OCI-LY3 (cell line): ENCODE data around the gene SGK2.
"Not testable (repeated sequence)": the region's sequence is repeated elsewhere in the genome, so short reads cannot be mapped to it uniquely, and the experiment has no call there.

Experiments
- H2AFZ ChIP-seq: fragments of 200-600, 300-600 bp; shearing (Covaris generic); 2 replicates; pipeline ENCODE4 v1.6.0; 2014; ENCODE audit warnings: antibody characterized with exemption, low read depth, low read length
- H3K27ac ChIP-seq: fragments of 200-600, 300-600 bp; sonication (generic); 2 replicates; pipeline ENCODE4 v1.5.1; 2014; ENCODE audit warnings: mild to moderate bottlenecking, low read length, moderate library complexity, mixed read lengths
- H3K27me3 ChIP-seq: fragments of 200-600, 300-600 bp; sonication (generic); 2 replicates; pipeline ENCODE4 v1.6.1; 2014; ENCODE audit warnings: low read depth, low read length, mixed read lengths
- H3K36me3 ChIP-seq: fragments of 200-600, 300-600 bp; sonication (generic); replicated peaks from 2 replicates; pipeline ENCODE3; 2014; ENCODE audit warnings: low read depth, low read length, mixed read lengths
- H3K4me1 ChIP-seq: fragments of 300-600, 200-600 bp; sonication (generic); 2 replicates; pipeline ENCODE4 v1.6.1; 2014; ENCODE audit warnings: low read length, mixed read lengths
- H3K4me2 ChIP-seq: fragments of 200-600, 300-600 bp; sonication (generic); 2 replicates; pipeline ENCODE4 v1.6.1; 2014; ENCODE audit warnings: low read length, mixed read lengths
- H3K4me3 ChIP-seq: fragments of 300-600, 200-600 bp; sonication (generic); 2 replicates; pipeline ENCODE4 v1.5.1; 2014; ENCODE audit warnings: antibody characterized with exemption, mild to moderate bottlenecking, low read length, moderate library complexity
- H3K79me2 ChIP-seq: fragments of 300-600, 200-600 bp; shearing (Covaris generic); 2 replicates; pipeline ENCODE4 v1.6.1; 2014; ENCODE audit warnings: mild to moderate bottlenecking, low read length, mixed read lengths
- H3K9ac ChIP-seq: fragments of 300-600, 200-600 bp; shearing (Covaris generic); 2 replicates; pipeline ENCODE4 v1.6.0; 2014; ENCODE audit warnings: mild to moderate bottlenecking, low read length, moderate library complexity
- H3K9me3 ChIP-seq: fragments of 200-600, 300-600 bp; shearing (Covaris generic); 2 replicates; pipeline ENCODE4 v1.6.1; 2014; ENCODE audit warnings: low read length, mixed read lengths; ENCODE audit not compliant: insufficient read depth
- H4K20me1 ChIP-seq: fragments of 200-600, 300-600 bp; sonication (generic); 2 replicates; pipeline ENCODE4 v1.6.1; 2016; ENCODE audit warnings: low read length, mixed read lengths; ENCODE audit not compliant: insufficient read depth
- CTCF ChIP-seq: fragments of 200-600, 300-600 bp; sonication (generic); IDR thresholded peaks from 2 replicates; pipeline ENCODE4 v1.5.1; 2014; ENCODE audit warnings: antibody characterized with exemption, low read length, low read depth
- EZH2phosphoT487 ChIP-seq: fragments of 200-600 bp; shearing (Covaris generic); IDR thresholded peaks from 2 replicates; pipeline ENCODE4 v1.6.1; 2018; ENCODE audit warnings: antibody characterized with exemption, mixed run types, low read depth

The SGK2 gene

DNA sequence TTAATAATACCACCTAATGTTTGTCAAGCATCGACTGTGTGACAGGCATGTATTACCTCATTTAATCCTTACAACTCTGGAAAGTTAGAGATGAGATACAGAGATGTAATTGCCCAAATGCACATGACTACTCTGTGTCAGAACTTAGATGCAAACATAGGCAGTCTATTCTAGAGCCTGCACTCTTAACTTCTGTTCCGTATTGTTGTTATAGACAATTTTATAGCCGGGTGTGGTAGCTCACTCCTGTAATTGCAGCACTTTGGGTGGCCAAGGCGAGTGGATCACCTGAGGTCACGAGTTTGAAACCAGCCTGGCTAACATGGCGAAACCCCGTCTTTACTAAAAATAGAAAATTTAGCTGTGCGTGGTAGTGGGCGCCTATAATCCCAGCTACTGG lies 46.9 kb downstream of the SGK2 start:
- Histone ChIP-seq H3K27me3 (no peaks in the 10 kb centered on the region), H3K9ac (no peak overlapping the region), H3K4me1 (no peaks in the 10 kb centered on the region), H2AFZ (no peak overlapping the region), H3K4me3 (no peak overlapping the region), H3K4me2 (no peak overlapping the region), H3K36me3 (peaks cover 14% of the 10 kb centered on the region), H3K27ac (no peak overlapping the region), H4K20me1 (no peaks in the 10 kb centered on the region), H3K9me3 (no peaks in the 10 kb centered on the region), H3K79me2 (no peaks in the 10 kb centered on the region)
- TF ChIP-seq EZH2phosphoT487: no peak
- TF ChIP-seq CTCF: no peak

DNA sequence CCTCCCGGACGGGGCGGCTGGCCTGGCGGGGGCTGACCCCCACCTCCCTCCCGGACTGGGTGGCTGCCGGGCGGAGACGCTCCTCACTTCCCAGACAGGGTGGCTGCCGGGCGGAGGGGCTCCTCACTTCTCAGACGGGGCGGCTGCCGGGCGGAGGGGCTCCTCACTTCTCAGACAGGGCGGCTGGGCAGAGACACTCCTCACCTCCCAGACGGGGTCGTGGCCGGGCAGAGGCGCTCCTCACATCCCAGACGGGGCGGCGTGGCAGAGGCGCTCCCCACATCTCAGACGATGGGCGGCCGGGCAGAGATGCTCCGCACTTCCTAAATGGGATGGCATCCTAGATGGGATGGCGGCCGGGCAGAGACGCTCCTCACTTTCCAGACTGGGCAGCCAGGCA lies 48.5 kb downstream of the SGK2 start:
- not testable (repeated sequence) for H3K79me2 ChIP-seq, H3K27me3 ChIP-seq, H3K4me2 ChIP-seq, H3K9ac ChIP-seq, H3K4me3 ChIP-seq, H2AFZ ChIP-seq, H4K20me1 ChIP-seq, H3K4me1 ChIP-seq, H3K27ac ChIP-seq, H3K9me3 ChIP-seq
- peaks cover 14% of the 10 kb centered on the region for H3K36me3 ChIP-seq

- peaks cover 6% of the 10 kb centered on the region for H3K36me3 ChIP-seq
- H3K4me1 ChIP-seq: no peaks in the 10 kb centered on the region
- no peak overlapping the region for H3K9ac ChIP-seq
These were observed 72.8 kb downstream of the SGK2 start for GRCh38 chr20:43631598-43631997.

More at GRCh38 chr20:43631598-43631997, 72.8 kb downstream of the SGK2 start:
- Histone ChIP-seq H3K4me2 (no peak overlapping the region), H3K9me3 (no peaks in the 10 kb centered on the region), H2AFZ (no peak overlapping the region), H4K20me1 (no peaks in the 10 kb centered on the region), H3K27ac (no peak overlapping the region), H3K27me3 (no peaks in the 10 kb centered on the region), H3K79me2 (no peaks in the 10 kb centered on the region), H3K4me3 (no peak overlapping the region)
- TF ChIP-seq EZH2phosphoT487: no peak
- no peak for TF ChIP-seq CTCF
